HG03460 (cell line): Measurements from ENCODE around the gene ZBTB8OS.
"Not testable (repeated sequence)": the region's sequence is repeated elsewhere in the genome, so short reads cannot be mapped to it uniquely, and the experiment has no call there.

Experiments used
- ATAC-seq: cut with Tn5 transposase; IDR thresholded peaks from one replicate; pipeline ENCODE4 v1.9.1; 2021; ENCODE audit not compliant: unreplicated experiment

The ZBTB8OS gene

GRCh38 chr1:32650248-32650751 lies at the start of gene ZBTB8OS:
Gene ZBTB8OS, minus strand, starts transcription at chr1:32650550. Its CDS starts 21 bp downstream, at chr1:32650529.
- ATAC-seq = peak; percentile 67

- not testable (repeated sequence) for ATAC-seq
Measured at GRCh38 chr1:32696996-32697395, 46.6 kb upstream of the ZBTB8OS start.

GRCh38 chr1:32696041-32696440 lies 45.7 kb upstream of the ZBTB8OS start:
- no peak for ATAC-seq

- no peak for ATAC-seq
Measured at GRCh38 chr1:32695098-32695904, 45.0 kb upstream of the ZBTB8OS start.

GRCh38 chr1:32693455-32694174 lies 43.3 kb upstream of the ZBTB8OS start:
- no peak for ATAC-seq

- ATAC-seq = no peak
Measured at GRCh38 chr1:32686387-32686786, 36.0 kb upstream of the ZBTB8OS start.

GRCh38 chr1:32685498-32685897 lies 35.1 kb upstream of the ZBTB8OS start:
- ATAC-seq = no peak

GRCh38 chr1:32684167-32684811 lies 33.9 kb upstream of the ZBTB8OS start:
- no peak for ATAC-seq

GRCh38 chr1:32683397-32683796 lies 33.0 kb upstream of the ZBTB8OS start:
- no peak for ATAC-seq

- no peak for ATAC-seq
Measured at GRCh38 chr1:32681999-32682398, 31.6 kb upstream of the ZBTB8OS start.

GRCh38 chr1:32681509-32681908 lies 31.2 kb upstream of the ZBTB8OS start:
- ATAC-seq = no peak

GRCh38 chr1:32680642-32681041 lies 30.3 kb upstream of the ZBTB8OS start:
- ATAC-seq = no peak

GRCh38 chr1:32679993-32680392 lies 29.6 kb upstream of the ZBTB8OS start:
- ATAC-seq = not testable (repeated sequence)

- no peak for ATAC-seq
Measured at GRCh38 chr1:32676945-32677344, 26.6 kb upstream of the ZBTB8OS start.

GRCh38 chr1:32668716-32669115 lies 18.4 kb upstream of the ZBTB8OS start:
- ATAC-seq = not testable (repeated sequence)

- no peak for ATAC-seq
Measured at GRCh38 chr1:32666901-32667566, 16.7 kb upstream of the ZBTB8OS start.

- no peak for ATAC-seq
Measured at GRCh38 chr1:32665915-32666314, 15.6 kb upstream of the ZBTB8OS start.

GRCh38 chr1:32659581-32659980 lies 9.2 kb upstream of the ZBTB8OS start:
- no peak for ATAC-seq

GRCh38 chr1:32652244-32652962 lies 2.1 kb upstream of the ZBTB8OS start:
- ATAC-seq = no peak

GRCh38 chr1:32651461-32652073 lies 1.2 kb upstream of the ZBTB8OS start:
- ATAC-seq = peak; percentile 33
